Activated effector memory CD4-positive, alpha-beta T cell treated with Interleukin-2 at 50 U/mL for 16 hours (primary cell): ENCODE measurements around the gene TUBB2B.

Source experiments
- DNase-seq: peaks from one replicate; pipeline ENCODE4 v3.0.0-alpha.2; 2020

TUBB2B gene

GRCh38 chr6:3227363-3228045 is at the start of gene TUBB2B:
Gene TUBB2B (minus strand): TSS chr6:3227653. CDS start chr6:3227543, 110 bp downstream.
- no peak for DNase-seq

GRCh38 chr6:3277251-3277650 is 49.8 kb upstream of the TUBB2B start:
- no peak for DNase-seq

- no peak for DNase-seq
Observed at GRCh38 chr6:3276174-3277167, 49.0 kb upstream of the TUBB2B start.

GRCh38 chr6:3273707-3274521 is 46.5 kb upstream of the TUBB2B start:
- DNase-seq = no peak

- no peak for DNase-seq
Observed at GRCh38 chr6:3272911-3273547, 45.6 kb upstream of the TUBB2B start.

GRCh38 chr6:3271756-3272155 is 44.3 kb upstream of the TUBB2B start:
- DNase-seq = no peak

- no peak for DNase-seq
Observed at GRCh38 chr6:3270258-3270657, 42.8 kb upstream of the TUBB2B start.

- DNase-seq = no peak
Observed at GRCh38 chr6:3269281-3269975, 42.0 kb upstream of the TUBB2B start.

- DNase-seq = no peak
Observed at GRCh38 chr6:3268680-3269079, 41.2 kb upstream of the TUBB2B start.

- no peak for DNase-seq
Observed at GRCh38 chr6:3267162-3267561, 39.7 kb upstream of the TUBB2B start.

- DNase-seq = no peak
Observed at GRCh38 chr6:3266170-3266569, 38.7 kb upstream of the TUBB2B start.

GRCh38 chr6:3265671-3266070 is 38.2 kb upstream of the TUBB2B start:
- no peak for DNase-seq

GRCh38 chr6:3264356-3264755 is 36.9 kb upstream of the TUBB2B start:
- DNase-seq = no peak

GRCh38 chr6:3263096-3263495 is 35.6 kb upstream of the TUBB2B start:
- DNase-seq = no peak

GRCh38 chr6:3261921-3262320 is 34.5 kb upstream of the TUBB2B start:
- DNase-seq = no peak

GRCh38 chr6:3261518-3261820 is 34.0 kb upstream of the TUBB2B start:
- DNase-seq = no peak

GRCh38 chr6:3260772-3261517 is 33.5 kb upstream of the TUBB2B start:
- no peak for DNase-seq

- no peak for DNase-seq
Observed at GRCh38 chr6:3260296-3260695, 32.8 kb upstream of the TUBB2B start.

GRCh38 chr6:3259491-3259958 is 32.1 kb upstream of the TUBB2B start:
- DNase-seq = no peak

- DNase-seq = peak; percentile 90
Observed at GRCh38 chr6:3258720-3259490, 31.5 kb upstream of the TUBB2B start, which contains the start of gene PSMG4. Gene PSMG4 (plus strand): TSS chr6:3258947. CDS start chr6:3259023, 76 bp downstream.
